GM21423 (cell line): ENCODE measurements around the gene ZNF711.
A peak's percentile ranks its signal among the peaks of the same experiment; 100 is the strongest.
"Not testable (repeated sequence)": the region's sequence is repeated elsewhere in the genome, so short reads cannot be mapped to it uniquely, and the experiment has no call there.

Experiments
- ATAC-seq: cut with Tn5 transposase; IDR thresholded peaks from one replicate; pipeline ENCODE4 v1.9.1; 2021; ENCODE audit warnings: mild to moderate bottlenecking, moderate library complexity; ENCODE audit not compliant: unreplicated experiment

Gene ZNF711

DNA sequence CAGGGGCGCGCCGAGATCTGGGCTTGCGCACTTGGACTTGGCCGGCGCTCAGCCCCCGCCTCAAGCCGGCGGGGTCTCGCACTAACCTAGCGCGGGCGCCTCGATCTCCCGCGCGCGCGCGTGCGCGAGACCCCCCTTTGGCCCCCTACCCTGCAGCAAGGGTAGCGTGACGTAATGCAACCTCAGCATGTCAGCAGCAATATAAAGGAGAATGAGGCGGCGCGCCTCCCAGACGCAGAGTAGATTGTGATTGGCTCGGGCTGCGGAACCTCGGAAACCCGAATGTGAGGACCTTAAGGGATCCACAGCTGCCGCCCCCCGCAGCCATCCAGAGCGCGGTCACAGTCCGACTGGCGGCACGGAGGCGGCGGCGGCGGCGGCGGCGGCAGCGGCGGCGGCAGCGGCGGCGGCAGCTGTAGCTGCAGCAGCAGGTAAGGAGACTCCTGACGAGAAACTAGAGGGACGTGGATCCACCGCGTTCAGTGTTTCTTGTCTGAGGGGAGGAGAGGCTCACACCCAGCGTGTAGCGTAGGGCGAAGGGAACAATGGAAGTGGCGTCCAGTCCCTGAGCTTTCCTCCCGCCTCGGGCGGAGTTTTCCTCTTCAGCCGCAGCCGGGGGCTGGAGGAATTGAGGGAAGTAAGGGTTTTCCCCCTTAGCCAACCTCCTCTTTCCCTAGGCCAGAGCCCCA, at the start of gene ZNF711, which contains the start of gene SATL1:
TSS of gene ZNF711 (plus strand) at position 231 of the 689 bp plus-strand sequence. CDS start 3,582 bp downstream, outside the sequence.
TSS of gene SATL1 (minus strand) at position 19 of the 689 bp plus-strand sequence. CDS start 134,811 bp downstream, outside the sequence.
- peak; percentile 58 for ATAC-seq

GRCh38 chrX:85196319-85196718, 47.5 kb upstream of the ZNF711 start:
- ATAC-seq, result no peak

DNA sequence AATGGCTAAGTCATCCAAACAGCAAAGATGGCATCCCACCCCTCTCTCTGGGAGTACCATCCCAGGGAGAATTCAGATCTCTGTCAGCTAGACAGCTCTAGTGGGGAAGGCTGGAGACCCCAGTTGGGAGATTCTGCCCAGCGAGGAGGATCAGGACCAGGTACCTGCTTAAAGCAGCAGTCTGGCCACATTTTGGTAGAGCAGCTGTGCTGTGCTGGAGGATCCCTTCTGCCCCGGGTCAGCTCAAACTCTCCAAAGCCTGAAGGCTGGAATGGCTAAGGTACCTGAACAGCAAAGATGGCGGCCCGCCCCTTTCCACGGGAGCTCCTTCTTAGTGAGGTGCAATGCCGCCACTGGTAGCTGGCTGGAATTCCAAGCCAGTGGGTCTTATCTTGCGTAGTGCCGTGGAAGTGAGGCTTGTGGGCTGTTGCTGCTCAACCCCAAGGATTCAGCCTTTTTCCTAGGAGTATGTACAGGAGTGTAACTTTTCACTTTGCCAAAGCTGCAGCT, 40.3 kb upstream of the ZNF711 start:
- ATAC-seq, result no peak

GRCh38 chrX:85213792-85214530, 29.8 kb upstream of the ZNF711 start:
- no peak for ATAC-seq

- ATAC-seq, result no peak
Measured at GRCh38 chrX:85215946-85216345, 27.8 kb upstream of the ZNF711 start.

DNA sequence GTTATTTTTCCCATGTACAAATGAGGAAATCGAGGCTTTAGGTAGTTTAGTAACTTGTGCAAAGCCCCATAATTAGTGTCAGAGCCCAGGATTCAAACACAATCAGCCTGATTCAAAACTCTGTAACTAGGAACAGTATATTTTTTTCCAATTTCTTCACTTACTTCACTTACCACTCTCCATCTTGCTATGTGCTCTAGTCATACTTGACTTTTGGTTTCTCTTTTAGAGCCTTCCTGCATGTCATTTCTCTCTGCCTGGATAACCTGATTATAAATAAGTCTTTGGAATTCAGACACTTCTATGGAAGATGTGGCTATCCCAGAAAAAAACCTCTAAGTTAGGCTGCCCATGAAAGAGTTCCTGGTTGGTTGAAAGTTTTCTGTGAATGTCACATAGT, 22.4 kb upstream of the ZNF711 start:
- ATAC-seq, result no peak

- ATAC-seq, result no peak
Measured at GRCh38 chrX:85223359-85223758, 20.4 kb upstream of the ZNF711 start.

GRCh38 chrX:85243155-85243554, 636 bp upstream of the ZNF711 start:
- no peak for ATAC-seq

DNA sequence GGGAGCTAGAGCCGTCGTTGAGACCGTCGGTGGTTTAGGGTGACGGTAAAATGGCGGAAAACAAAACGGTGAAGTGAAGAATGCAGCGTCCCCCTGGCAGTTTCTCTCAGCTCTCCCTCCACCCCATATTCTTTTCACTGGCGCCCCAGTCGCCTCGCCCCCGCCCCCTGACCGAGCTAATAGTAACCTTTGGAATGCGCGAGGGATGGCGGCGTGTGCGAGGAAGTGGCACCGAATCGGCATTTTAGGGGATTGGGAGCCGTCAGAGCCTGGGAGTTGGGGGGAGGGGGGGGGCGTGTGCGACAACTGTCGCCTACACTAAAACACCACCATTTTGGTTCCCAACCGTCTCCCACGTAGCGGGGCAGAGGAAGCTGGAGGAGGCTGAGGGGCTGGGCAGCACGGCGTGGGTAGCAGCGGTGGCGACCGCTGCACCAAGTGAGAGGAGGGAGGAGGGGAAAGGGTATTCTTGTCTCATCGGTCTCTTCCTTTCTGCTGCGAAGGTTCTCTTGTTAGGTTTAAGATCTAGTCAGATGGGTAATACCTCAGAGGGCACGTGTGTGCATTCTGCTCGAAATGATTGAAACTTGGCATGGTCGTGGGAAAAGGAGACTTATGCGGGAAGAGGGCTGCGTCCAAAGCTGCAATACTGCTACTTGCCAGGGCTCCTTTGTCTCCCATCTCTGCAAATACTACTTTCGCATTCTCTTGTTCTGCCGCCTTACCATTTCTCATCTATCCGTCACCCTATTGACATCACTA, 840 bp downstream of the ZNF711 start:
- peak; percentile 48 for ATAC-seq

GRCh38 chrX:85285286-85285685, 41.5 kb downstream of the ZNF711 start:
- ATAC-seq, result not testable (repeated sequence)

- ATAC-seq, result no peak
Measured at GRCh38 chrX:85288992-85289723, 45.4 kb downstream of the ZNF711 start.

- no peak for ATAC-seq
Measured at GRCh38 chrX:85303544-85303943, 59.8 kb downstream of the ZNF711 start.

DNA sequence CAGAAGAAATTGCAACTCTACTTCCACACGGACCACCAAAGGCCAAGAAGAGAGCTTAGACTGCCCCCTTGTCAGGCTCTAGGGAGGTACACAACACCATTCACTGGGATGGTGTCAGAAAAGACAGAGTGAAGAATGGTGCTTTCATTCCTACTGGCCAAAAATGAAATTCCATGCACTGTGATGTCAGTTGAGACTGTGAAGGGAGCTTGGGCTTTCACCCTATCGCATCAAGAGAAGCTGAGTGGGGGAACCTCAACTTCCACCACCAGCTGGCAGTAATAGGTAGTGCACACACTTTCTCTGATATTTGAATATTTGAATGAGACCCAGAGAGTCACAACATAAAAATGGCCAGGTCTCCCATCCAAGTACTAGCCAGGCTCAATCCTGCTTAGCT, 65.9 kb downstream of the ZNF711 start:
- no peak for ATAC-seq

GRCh38 chrX:85311348-85311747, 67.6 kb downstream of the ZNF711 start:
- ATAC-seq, result not testable (repeated sequence)
